ENCODE measurements around the gene MEIS1.

Gene MEIS1

GRCh38 chr2:66571918-66572317, 137.0 kb downstream of the MEIS1 start:
- no peak for DNase-seq

GRCh38 chr2:66572391-66572790, 137.5 kb downstream of the MEIS1 start:
- DNase-seq: no peak

- no peak for DNase-seq
Observed at GRCh38 chr2:66573416-66573815, 138.5 kb downstream of the MEIS1 start.

- DNase-seq: no peak
Observed at GRCh38 chr2:66573821-66574233, 138.9 kb downstream of the MEIS1 start.

- peak; percentile 75 for DNase-seq
Observed at GRCh38 chr2:66574701-66575624, 140.0 kb downstream of the MEIS1 start.

- no peak for DNase-seq
Observed at GRCh38 chr2:66575625-66576310, 140.8 kb downstream of the MEIS1 start.

- DNase-seq: no peak
Observed at GRCh38 chr2:66576311-66576560, 141.3 kb downstream of the MEIS1 start.

- peak; percentile 56 for DNase-seq
Observed at GRCh38 chr2:66576561-66577320, 141.8 kb downstream of the MEIS1 start.

- peak; percentile 56 for DNase-seq
Observed at GRCh38 chr2:66577321-66578053, 142.6 kb downstream of the MEIS1 start.

GRCh38 chr2:66578054-66578686, 143.2 kb downstream of the MEIS1 start:
- no peak for DNase-seq

GRCh38 chr2:66578687-66579106, 143.8 kb downstream of the MEIS1 start:
- DNase-seq: no peak

GRCh38 chr2:66579186-66580126, 144.5 kb downstream of the MEIS1 start:
- DNase-seq: no peak

- DNase-seq: no peak
Observed at GRCh38 chr2:66580166-66581049, 145.5 kb downstream of the MEIS1 start.

GRCh38 chr2:66581339-66582103, 146.6 kb downstream of the MEIS1 start:
- no peak for DNase-seq

GRCh38 chr2:66582104-66582986, 147.4 kb downstream of the MEIS1 start:
- no peak for DNase-seq

GRCh38 chr2:66582987-66583880, 148.3 kb downstream of the MEIS1 start:
- DNase-seq: no peak

- DNase-seq: no peak
Observed at GRCh38 chr2:66583881-66584280, 149.0 kb downstream of the MEIS1 start.

Data from DMS79 treated with DMSO at 0.1 percent for 48 hours (cell line).